ENCODE data around the gene TRPC6.

GRCh38 chr11:101444851-101445250 is 139.0 kb downstream of the TRPC6 start:
- TF ChIP-seq POLR2AphosphoS5 (IDR thresholded peaks at IDR 0.05) (no peak), POLR2A (IDR thresholded peaks at IDR 0.05) (no peak)
